T-helper 22 cell (primary cell): ENCODE data around the gene PCDHGA4.
"Not testable (repeated sequence)": the region's sequence is repeated elsewhere in the genome, so short reads cannot be mapped to it uniquely, and the experiment has no call there.

ENCODE experiments used
- DNase-seq: peaks from one replicate; pipeline ENCODE4 v3.0.0-alpha.2; 2020; ENCODE audit warnings: low read depth

PCDHGA4 gene

GRCh38 chr5:141354900-141355469, at the start of gene PCDHGA4:
Gene PCDHGA4 (plus strand): TSS chr5:141355021. CDS start chr5:141355108, 87 bp downstream.
- DNase-seq = no peak

GRCh38 chr5:141306630-141307029, 48.2 kb upstream of the PCDHGA4 start:
- DNase-seq = no peak

DNA sequence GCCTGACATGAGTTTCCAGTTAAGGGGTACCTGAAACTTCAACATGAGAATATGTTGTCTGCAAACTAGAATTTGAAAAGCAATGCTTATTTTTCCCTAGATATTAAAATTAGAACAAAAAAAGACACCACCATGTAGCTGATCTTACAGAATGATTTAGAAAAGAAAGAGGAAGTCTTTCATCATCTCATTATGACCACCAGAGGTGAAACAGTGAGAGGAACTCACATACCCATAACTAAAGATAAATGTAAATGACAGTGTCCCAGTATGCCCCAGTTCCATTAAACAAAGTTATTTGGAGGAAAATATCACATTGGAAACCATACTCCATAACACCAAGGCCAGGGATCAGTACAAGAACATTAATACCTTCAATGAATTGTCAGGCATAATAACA, 41.1 kb upstream of the PCDHGA4 start:
- no peak for DNase-seq

DNA sequence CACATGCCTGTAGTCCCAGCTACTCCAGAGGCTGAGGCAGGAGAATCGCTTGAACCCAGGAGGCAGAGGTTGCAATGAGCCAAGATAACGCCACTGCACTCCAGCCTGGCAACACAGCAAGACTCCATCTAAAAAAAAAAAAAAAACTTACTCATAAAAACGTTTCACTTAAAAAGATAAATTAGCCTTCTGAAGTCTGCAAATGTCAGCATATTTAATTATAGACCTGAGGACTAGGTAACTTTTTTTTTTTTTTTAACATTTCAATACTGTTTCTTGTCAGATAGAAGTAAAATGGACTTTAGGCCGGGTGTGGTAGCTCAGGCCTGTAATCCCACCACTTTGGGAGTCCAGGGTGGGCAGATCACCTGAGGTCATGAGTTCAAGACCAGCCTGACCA, 37.9 kb upstream of the PCDHGA4 start:
- not testable (repeated sequence) for DNase-seq

DNA sequence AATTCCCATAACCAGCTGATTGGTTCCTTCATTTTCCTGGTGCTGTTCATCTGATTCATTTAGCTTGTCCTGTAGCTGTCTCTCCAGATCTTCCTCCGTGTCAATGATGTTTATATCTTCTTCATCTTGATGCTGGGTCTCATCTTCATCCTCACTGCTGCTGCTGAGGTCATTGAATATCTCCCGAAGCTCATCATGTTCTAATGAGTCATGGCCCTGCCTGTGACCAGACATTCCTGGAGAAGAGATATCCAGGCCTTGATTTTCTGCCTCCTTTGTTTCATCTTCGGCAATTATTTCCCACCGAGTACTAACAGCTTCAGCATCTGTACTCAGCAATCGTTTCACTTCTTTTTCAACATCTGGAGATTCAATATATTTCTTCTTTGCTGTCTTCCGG, 35.6 kb upstream of the PCDHGA4 start:
- no peak for DNase-seq

DNA sequence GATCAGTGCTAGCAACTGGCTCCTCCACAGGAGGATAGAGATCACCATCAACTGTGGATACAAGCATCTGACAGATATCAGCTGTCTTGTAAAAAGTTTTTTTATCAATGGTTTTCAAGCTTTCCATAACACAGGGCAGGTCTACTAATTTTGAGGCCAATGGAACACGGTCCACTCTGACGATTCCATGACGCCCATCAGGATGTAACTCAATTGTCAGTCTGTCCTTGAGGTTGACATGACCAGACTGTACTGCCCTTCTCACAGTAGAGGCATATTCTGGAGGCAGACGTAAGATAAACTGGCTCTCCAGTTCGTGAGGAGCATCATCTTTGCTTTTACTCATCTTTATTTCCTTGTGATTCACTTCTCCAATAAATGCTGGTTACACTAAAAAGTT, 35.1 kb upstream of the PCDHGA4 start:
- no peak for DNase-seq

DNA sequence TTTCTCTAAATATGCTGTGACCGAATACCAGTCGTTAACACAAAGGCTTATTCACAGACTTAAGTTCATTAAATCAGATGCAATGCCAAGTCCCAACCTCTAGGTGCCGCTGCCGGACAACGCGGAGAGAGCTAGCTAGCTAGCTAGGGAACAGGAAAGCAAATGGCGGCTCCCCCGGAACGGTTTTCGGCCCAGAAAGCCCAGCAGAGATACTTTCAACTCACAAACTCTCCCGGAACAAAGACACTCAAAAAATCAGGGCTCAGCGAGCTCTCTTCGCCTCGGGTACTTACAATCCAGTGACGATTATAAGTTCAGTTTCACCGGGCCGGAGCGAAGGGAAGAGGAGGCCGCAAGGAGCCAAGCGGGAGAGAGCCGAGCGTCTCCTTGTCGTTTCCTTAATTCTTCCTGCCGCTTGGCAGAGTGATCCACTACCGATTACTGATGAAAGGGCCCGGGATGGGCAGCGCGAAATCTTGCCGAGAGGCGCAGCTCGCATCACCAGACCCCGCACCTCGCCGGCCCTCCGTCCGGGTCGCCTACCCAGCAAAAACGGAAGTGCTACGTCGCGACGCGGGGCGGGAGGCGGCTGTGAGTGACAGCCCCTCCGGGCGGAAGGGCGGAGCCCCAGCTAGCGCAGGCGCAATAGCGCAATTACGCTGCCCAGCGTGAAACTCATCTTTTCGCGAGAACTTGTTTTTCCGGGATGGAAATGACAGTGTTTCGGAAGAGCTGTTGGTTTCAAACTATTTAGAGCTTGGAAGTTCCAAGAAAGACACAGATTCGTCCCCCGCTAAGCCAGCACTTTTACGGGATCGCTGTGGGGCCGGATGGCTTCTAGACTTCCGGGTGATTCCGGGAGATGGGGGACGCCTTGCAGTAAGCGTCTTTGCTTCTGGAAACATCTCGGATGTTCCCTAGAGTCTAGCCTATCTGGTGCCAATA, 34.3 kb upstream of the PCDHGA4 start, which contains the start of gene TAF7:
TSS of gene TAF7 (minus strand) at position 560 of the 945 bp plus-strand sequence. CDS start 740 bp downstream, outside the sequence.
- DNase-seq = peak; percentile 81

- no peak for DNase-seq
These were observed 32.6 kb upstream of the PCDHGA4 start for GRCh38 chr5:141322261-141322660.

- peak; percentile 42 for DNase-seq
These were observed 28.6 kb upstream of the PCDHGA4 start for GRCh38 chr5:141326088-141326854.

- no peak for DNase-seq
These were observed 26.6 kb upstream of the PCDHGA4 start for GRCh38 chr5:141328231-141328630.

- DNase-seq = no peak
These were observed 24.3 kb upstream of the PCDHGA4 start, which contains the start of gene PCDHGA1 for GRCh38 chr5:141330299-141331080. Gene PCDHGA1 (plus strand): TSS chr5:141330514.

GRCh38 chr5:141332571-141332970, 22.2 kb upstream of the PCDHGA4 start:
- not testable (repeated sequence) for DNase-seq

DNA sequence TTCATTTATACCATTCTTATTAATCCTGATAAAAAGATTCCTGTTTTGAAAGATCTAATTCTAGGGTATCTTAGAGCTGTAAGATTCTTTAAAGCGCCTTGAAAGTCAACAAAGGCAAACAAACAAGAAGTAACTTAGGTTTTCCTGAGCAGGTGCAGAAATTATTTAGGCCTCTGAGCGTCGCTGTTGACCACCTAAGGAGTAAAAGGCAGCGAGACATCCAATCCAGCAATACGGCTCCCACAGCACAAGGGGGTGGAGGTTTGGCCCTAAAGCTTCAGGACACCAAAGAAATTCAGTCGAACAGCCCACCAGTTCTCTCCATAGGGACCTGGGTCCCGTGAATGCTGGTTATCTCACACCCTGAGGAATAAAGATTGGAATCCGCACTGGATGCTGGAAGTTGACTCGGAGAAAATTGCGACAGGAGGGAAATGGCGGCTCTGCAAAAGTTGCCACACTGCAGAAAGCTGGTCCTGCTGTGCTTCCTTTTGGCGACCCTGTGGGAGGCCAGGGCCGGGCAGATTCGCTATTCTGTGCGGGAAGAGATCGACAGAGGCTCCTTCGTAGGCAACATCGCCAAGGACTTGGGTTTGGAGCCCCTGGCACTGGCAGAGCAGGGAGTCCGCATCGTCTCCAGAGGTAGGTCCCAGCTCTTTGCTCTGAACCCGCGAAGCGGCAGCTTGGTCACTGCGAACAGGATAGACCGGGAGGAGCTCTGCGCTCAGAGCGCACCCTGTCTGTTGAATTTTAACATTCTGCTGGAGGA, 16.1 kb upstream of the PCDHGA4 start, which contains the start of gene PCDHGA2:
TSS of gene PCDHGA2 (plus strand) at position 223 of the 769 bp plus-strand sequence.
- DNase-seq = no peak

DNA sequence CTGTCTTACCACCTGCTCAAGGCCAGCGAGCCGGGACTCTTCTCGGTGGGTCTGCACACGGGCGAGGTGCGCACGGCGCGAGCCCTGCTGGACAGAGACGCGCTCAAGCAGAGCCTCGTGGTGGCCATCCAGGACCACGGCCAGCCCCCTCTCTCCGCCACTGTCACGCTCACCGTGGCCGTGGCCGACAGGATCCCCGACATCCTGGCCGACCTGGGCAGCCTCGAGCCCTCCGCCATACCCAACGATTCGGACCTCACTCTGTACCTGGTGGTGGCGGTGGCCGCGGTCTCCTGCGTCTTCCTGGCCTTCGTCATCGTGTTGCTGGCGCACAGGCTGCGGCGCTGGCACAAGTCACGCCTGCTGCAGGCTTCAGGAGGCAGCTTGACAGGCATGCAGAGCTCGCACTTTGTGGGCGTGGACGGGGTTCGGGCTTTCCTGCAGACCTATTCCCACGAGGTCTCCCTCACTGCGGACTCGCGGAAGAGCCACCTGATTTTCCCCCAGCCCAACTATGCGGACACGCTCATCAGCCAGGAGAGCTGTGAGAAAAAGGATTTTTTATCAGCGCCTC, 14.0 kb upstream of the PCDHGA4 start:
- DNase-seq = not testable (repeated sequence)

DNA sequence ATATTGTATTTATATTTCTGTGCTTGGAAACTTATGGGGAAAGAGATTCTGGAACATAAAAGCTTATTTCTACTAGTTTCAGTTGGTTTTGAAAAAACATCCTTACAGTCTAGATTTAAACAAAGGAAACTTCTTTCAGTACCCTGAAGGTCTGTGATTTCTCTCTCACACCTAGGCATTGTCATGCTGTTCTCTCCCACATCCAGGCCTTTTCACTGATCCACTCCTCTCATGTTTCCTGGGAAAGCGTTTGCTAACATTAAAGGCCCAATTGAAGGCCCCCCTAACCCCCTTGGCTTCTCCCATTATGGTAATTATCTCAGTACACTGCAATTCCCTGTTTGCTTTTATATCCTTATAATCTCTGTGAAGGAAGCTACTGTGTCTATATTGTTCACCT, 12.0 kb upstream of the PCDHGA4 start:
- no peak for DNase-seq

DNA sequence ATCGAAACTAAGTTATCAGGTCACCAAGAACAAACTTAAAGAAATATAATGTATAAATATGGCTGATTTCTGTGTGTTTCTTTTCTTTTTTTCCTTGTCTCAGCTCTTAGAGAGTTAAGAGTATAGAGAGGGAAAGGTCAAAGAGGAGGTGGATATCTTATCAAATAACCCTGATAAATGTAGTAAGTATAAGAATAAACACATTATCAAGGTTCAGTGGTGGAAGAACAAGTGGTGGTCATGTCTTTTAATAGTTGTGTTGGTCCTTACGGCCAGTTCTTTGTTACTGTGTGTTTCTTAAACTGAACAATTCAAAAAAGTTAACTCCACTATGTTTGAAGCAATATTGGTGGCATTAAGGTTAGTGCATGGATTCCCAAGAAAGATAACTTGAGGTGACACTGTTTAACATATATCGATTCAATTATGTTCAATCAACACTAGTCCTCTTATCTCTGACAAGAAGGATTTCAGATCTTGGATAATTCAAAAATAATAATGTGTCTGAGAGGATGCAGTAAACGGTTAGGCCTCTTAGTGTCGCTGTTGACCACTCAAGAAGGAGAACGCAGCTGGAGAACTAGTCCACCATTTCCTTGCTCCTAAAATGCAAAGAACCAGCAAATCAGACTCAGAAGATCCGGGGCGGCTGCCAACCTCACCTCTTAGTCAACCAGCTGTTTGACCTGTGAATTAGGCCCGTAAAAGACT, 11.4 kb upstream of the PCDHGA4 start, which contains the start of gene PCDHGA3:
TSS of gene PCDHGA3 (plus strand) at position 588 of the 711 bp plus-strand sequence. CDS start 205 bp downstream, outside the sequence.
- no peak for DNase-seq

GRCh38 chr5:141343953-141344463, 10.8 kb upstream of the PCDHGA4 start:
- no peak for DNase-seq

GRCh38 chr5:141345327-141345726, 9.5 kb upstream of the PCDHGA4 start:
- DNase-seq = no peak

DNA sequence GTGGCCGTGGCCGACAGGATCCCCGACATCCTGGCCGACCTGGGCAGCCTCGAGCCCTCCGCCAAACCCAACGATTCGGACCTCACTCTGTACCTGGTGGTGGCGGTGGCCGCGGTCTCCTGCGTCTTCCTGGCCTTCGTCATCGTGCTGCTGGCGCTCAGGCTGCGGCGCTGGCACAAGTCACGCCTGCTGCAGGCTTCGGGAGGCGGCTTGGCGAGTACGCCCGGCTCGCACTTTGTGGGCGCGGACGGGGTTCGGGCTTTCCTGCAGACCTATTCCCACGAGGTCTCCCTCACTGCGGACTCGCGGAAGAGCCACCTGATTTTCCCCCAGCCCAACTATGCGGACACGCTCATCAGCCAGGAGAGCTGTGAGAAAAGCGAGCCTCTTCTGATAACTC, 8.8 kb upstream of the PCDHGA4 start:
- not testable (repeated sequence) for DNase-seq
